ENCODE data around the gene TMEM134.

The TMEM134 gene

GRCh38 chr11:67463680-67464410, 5.2 kb downstream of the TMEM134 start:
- no peak for TF ChIP-seq Cebpa-rat (IDR thresholded peaks at IDR 0.05)
- no peaks in the 10 kb centered on the region for H4K20me1 ChIP-seq
- H3K9ac ChIP-seq = peak overlapping the region; percentile 75 to 87 (median 84)
- peak overlapping the region; percentile 62 to 81 (median 71) for H3K4me3 ChIP-seq
- H3K36me3 ChIP-seq = no peaks in the 10 kb centered on the region
- peaks cover 59 to 72% (median 67%) of the 10 kb centered on the region in 10 experiments for H3K4me1 ChIP-seq
- H3K27ac ChIP-seq = peak overlapping the region; percentile 74 to 91 (median 84); a peak in 21 of 22 replicates
- peak overlapping the region; percentile 83 to 99 (median 93) for H3K4me2 ChIP-seq
- H3K27me3 ChIP-seq = no peaks in the 10 kb centered on the region
- no peaks in the 10 kb centered on the region for H3K9me3 ChIP-seq (replicated peaks in 1 of 11)

- no peak overlapping the region for H3K9ac ChIP-seq
- H3K4me3 ChIP-seq = no peak overlapping the region
- H4K20me1 ChIP-seq = no peaks in the 10 kb centered on the region
- H3K9me3 ChIP-seq (replicated peaks in 1 of 11) = no peaks in the 10 kb centered on the region
- H3K27me3 ChIP-seq = no peaks in the 10 kb centered on the region
- peak overlapping the region in 7 of 11 experiments; percentile 83 to 99 (median 93); a peak in 12 of 22 replicates for H3K4me2 ChIP-seq
- no peak for TF ChIP-seq Cebpa-rat (IDR thresholded peaks at IDR 0.05)
- peaks cover 55 to 66% (median 61%) of the 10 kb centered on the region in 10 experiments for H3K4me1 ChIP-seq
- no peak overlapping the region for H3K27ac ChIP-seq
- no peaks in the 10 kb centered on the region for H3K36me3 ChIP-seq
Observed at GRCh38 chr11:67463186-67463585, 5.9 kb downstream of the TMEM134 start.

- peaks cover 12 to 20% (median 16%) of the 10 kb centered on the region in 10 experiments; a peak in 19 of 20 replicates for H3K4me1 ChIP-seq
- no peak overlapping the region for H3K27ac ChIP-seq
- no peaks in the 10 kb centered on the region for H4K20me1 ChIP-seq
- no peaks in the 10 kb centered on the region for H3K9me3 ChIP-seq (replicated peaks in 1 of 11)
- TF ChIP-seq Cebpa-rat (IDR thresholded peaks at IDR 0.05) = no peak
- H3K27me3 ChIP-seq = no peaks in the 10 kb centered on the region
- H3K9ac ChIP-seq = no peak overlapping the region
- no peak overlapping the region for H3K4me2 ChIP-seq
- no peak overlapping the region for H3K4me3 ChIP-seq
- no peaks in the 10 kb centered on the region for H3K36me3 ChIP-seq
Observed at GRCh38 chr11:67458266-67458665, 10.8 kb downstream of the TMEM134 start.

- H3K27ac ChIP-seq = no peak overlapping the region
- H4K20me1 ChIP-seq = no peaks in the 10 kb centered on the region
- H3K27me3 ChIP-seq = no peaks in the 10 kb centered on the region
- TF ChIP-seq Cebpa-rat (IDR thresholded peaks at IDR 0.05) = no peak
- peaks cover 11 to 20% (median 14%) of the 10 kb centered on the region in 10 experiments; a peak in 19 of 20 replicates for H3K4me1 ChIP-seq
- H3K4me3 ChIP-seq = no peak overlapping the region
- H3K9me3 ChIP-seq (replicated peaks in 1 of 11) = no peaks in the 10 kb centered on the region
- H3K36me3 ChIP-seq = no peaks in the 10 kb centered on the region
- H3K4me2 ChIP-seq = no peak overlapping the region
- H3K9ac ChIP-seq = no peak overlapping the region
Observed at GRCh38 chr11:67457453-67457852, 11.6 kb downstream of the TMEM134 start.

- no peaks in the 10 kb centered on the region for H3K36me3 ChIP-seq
- no peak overlapping the region for H3K27ac ChIP-seq
- no peak overlapping the region for H3K4me3 ChIP-seq
- no peak overlapping the region; a peak in 1 of 22 replicates for H3K4me2 ChIP-seq
- peak overlapping the region in 1 of 11 experiments; percentile 35; a peak in 1 of 22 replicates for H3K9ac ChIP-seq
- H3K4me1 ChIP-seq = peaks cover 13 to 33% (median 23%) of the 10 kb centered on the region in 10 experiments
- H3K27me3 ChIP-seq = no peaks in the 10 kb centered on the region
- H4K20me1 ChIP-seq = no peaks in the 10 kb centered on the region
- no peak for TF ChIP-seq Cebpa-rat (IDR thresholded peaks at IDR 0.05)
- H3K9me3 ChIP-seq (replicated peaks in 1 of 11) = no peaks in the 10 kb centered on the region
Observed at GRCh38 chr11:67456068-67456705, 12.9 kb downstream of the TMEM134 start.

GRCh38 chr11:67455054-67455453, 14.0 kb downstream of the TMEM134 start, which contains the start of gene CABP4:
TSS of gene CABP4 (plus strand) at chr11:67455354. CDS start at chr11:67455424, 70 bp downstream.
- Histone ChIP-seq H3K27me3 (no peaks in the 10 kb centered on the region), H3K4me1 (peaks cover 13 to 40% (median 29%) of the 10 kb centered on the region in 10 experiments), H3K4me2 (no peak within 1 kb of the TSS; a peak in 1 of 22 replicates), H3K27ac (0 out of 22 replicates have a peak within 1 kb of the TSS, but pooled peaks of 1 of the 11 experiments have one; percentile 4), H3K9ac (peak within 1 kb of the TSS in 3 of 11 experiments; percentile 35 to 51 (median 35); a peak in 2 of 22 replicates), H3K36me3 (no peaks in the 10 kb centered on the region), H3K9me3 (replicated peaks in 1 of 11) (no peaks in the 10 kb centered on the region), H4K20me1 (no peaks in the 10 kb centered on the region), H3K4me3 (no peak within 1 kb of the TSS)
- TF ChIP-seq Cebpa-rat (IDR thresholded peaks at IDR 0.05) = no peak

GRCh38 chr11:67453816-67454732, 15.0 kb downstream of the TMEM134 start:
- peaks cover 13 to 40% (median 29%) of the 10 kb centered on the region in 10 experiments for H3K4me1 ChIP-seq
- no peaks in the 10 kb centered on the region for H3K9me3 ChIP-seq (replicated peaks in 1 of 11)
- H3K4me3 ChIP-seq = no peak overlapping the region
- H3K9ac ChIP-seq = peak overlapping the region in 2 of 11 experiments; percentile 35 to 51; a peak in 1 of 22 replicates
- no peak for TF ChIP-seq Cebpa-rat (IDR thresholded peaks at IDR 0.05)
- no peaks in the 10 kb centered on the region for H3K27me3 ChIP-seq
- no peaks in the 10 kb centered on the region for H3K36me3 ChIP-seq
- H4K20me1 ChIP-seq = no peaks in the 10 kb centered on the region; a peak in 1 of 22 replicates
- H3K4me2 ChIP-seq = no peak overlapping the region
- 0 out of 22 replicates have a peak overlapping the region, but pooled peaks of 1 of the 11 experiments have one; percentile 4 for H3K27ac ChIP-seq

- Histone ChIP-seq H3K4me2 (peak within 1 kb of the TSS in 7 of 11 experiments; percentile 3 to 92 (median 10); a peak in 9 of 22 replicates), H3K27ac (peak within 1 kb of the TSS in 2 of 11 experiments; percentile 16 to 41; a peak in 1 of 22 replicates), H3K4me1 (peaks cover 22 to 57% (median 38%) of the 10 kb centered on the region in 10 experiments), H3K27me3 (no peaks in the 10 kb centered on the region), H3K36me3 (no peaks in the 10 kb centered on the region), H3K9ac (peak within 1 kb of the TSS in 5 of 11 experiments; percentile 9 to 65 (median 37); a peak in 5 of 22 replicates), H3K9me3 (replicated peaks in 1 of 11) (no peaks in the 10 kb centered on the region), H3K4me3 (no peak within 1 kb of the TSS), H4K20me1 (no peaks in the 10 kb centered on the region; a peak in 1 of 22 replicates)
- no peak for TF ChIP-seq Cebpa-rat (IDR thresholded peaks at IDR 0.05)
Observed at GRCh38 chr11:67452141-67452952, 16.7 kb downstream of the TMEM134 start, which contains the start of gene GPR152. TSS of gene GPR152 (minus strand) at chr11:67452729. CDS start at chr11:67452724, 5 bp downstream.

All from BLaER1 treated with 17β-estradiol and CSF1 and Interleukin-3, amounts not matched to agents 10 nM and 100 nM (cell line).